ENCODE results near the gene PPEF2. TPM values are rescaled to one million over a fixed set of nuclear protein-coding genes. Genes with fewer than 3 reads are reported as not detected.

Gene PPEF2
- total and polyA plus RNA-seq, 3 donors from 2014 or later: 0.50 to 1.4 (median 0.71) TPM

DNA sequence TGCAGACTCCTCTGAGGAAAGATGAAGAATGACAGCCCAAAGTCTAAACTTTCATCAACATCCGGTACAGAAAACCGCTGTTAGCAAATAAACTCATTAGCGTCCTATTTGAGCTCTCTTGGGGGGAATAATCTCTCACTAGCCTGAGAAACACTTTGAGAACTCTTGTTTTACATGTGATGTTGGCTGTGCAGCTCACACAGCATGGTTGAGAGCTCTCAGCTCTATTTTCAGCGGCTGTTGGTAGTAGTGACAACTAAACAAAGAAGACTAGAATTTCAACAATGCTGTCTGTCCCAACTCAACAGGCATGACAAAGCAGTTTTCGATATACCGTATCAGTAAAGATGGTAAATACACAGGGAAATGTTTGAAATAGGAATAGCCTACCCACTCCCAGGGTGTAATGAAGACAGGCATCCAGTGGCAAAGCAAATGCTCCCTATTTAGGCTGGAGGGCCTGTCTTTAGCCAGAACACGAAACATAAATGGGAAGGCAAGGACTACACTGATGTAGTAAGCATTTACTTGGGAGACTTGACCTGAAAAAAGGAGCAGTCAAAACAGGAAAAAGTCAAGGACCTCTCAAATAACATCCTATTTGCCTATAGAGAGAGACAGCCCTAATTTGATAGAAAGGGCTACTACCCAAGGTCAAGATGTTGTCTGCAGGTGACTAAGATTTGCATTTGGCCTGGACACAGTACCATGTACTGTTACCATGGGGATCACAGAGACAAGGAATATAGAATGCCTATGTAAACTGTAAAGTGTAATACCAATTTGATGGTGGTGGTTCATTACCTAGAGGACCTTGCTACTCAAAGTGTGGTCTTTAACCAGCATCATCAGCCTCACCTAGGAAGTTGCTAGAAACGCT is 60.4 kb downstream of the PPEF2 start:
- no peaks in the 10 kb centered on the region for H3K36me3 ChIP-seq (ENCODE audit: low read depth, missing control alignments)
- H3K27ac ChIP-seq: no peak overlapping the region
- H3K4me3 ChIP-seq: no peak overlapping the region
- H3K9me3 ChIP-seq: no peaks in the 10 kb centered on the region
- no peaks in the 10 kb centered on the region for H3K27me3 ChIP-seq
- TF ChIP-seq POLR2A (IDR thresholded peaks at IDR 0.05): no peak
- TF ChIP-seq, protein P1, sequence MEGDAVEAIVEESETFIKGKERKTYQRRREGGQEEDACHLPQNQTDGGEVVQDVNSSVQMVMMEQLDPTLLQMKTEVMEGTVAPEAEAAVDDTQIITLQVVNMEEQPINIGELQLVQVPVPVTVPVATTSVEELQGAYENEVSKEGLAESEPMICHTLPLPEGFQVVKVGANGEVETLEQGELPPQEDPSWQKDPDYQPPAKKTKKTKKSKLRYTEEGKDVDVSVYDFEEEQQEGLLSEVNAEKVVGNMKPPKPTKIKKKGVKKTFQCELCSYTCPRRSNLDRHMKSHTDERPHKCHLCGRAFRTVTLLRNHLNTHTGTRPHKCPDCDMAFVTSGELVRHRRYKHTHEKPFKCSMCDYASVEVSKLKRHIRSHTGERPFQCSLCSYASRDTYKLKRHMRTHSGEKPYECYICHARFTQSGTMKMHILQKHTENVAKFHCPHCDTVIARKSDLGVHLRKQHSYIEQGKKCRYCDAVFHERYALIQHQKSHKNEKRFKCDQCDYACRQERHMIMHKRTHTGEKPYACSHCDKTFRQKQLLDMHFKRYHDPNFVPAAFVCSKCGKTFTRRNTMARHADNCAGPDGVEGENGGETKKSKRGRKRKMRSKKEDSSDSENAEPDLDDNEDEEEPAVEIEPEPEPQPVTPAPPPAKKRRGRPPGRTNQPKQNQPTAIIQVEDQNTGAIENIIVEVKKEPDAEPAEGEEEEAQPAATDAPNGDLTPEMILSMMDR (IDR thresholded peaks at IDR 0.05): no peak
- WGBS, 2 donors: 91 to 92% methylated on average over 8 of the region's 8 CpGs
- intact Hi-C loops (cut with DNase I; ENCODE audit: low total_unique reads): no loop called here
- H3K4me1 ChIP-seq: no peaks in the 10 kb centered on the region
- DNase-seq: no peak

GRCh38 chr4:75834772-75835154 is 67.5 kb downstream of the PPEF2 start:
- no peak overlapping the region for H3K27ac ChIP-seq
- H3K36me3 ChIP-seq (ENCODE audit: low read depth, missing control alignments): no peaks in the 10 kb centered on the region
- no peak for DNase-seq
- intact Hi-C loops (cut with DNase I; ENCODE audit: low total_unique reads): no loop called here
- H3K4me3 ChIP-seq: no peak overlapping the region
- H3K27me3 ChIP-seq: no peaks in the 10 kb centered on the region
- no peaks in the 10 kb centered on the region for H3K9me3 ChIP-seq
- TF ChIP-seq, protein P1 (IDR thresholded peaks at IDR 0.05): no peak
- TF ChIP-seq POLR2A (IDR thresholded peaks at IDR 0.05): no peak
- no peaks in the 10 kb centered on the region for H3K4me1 ChIP-seq
- WGBS, 2 donors: 65 to 71% methylated on average over 2 of the region's 2 CpGs

- Histone ChIP-seq H3K4me1 (no peaks in the 10 kb centered on the region), H3K4me3 (no peak overlapping the region), H3K27me3 (no peaks in the 10 kb centered on the region), H3K9me3 (no peaks in the 10 kb centered on the region), H3K27ac (no peak overlapping the region), H3K36me3 (ENCODE audit: low read depth, missing control alignments) (no peaks in the 10 kb centered on the region)
- intact Hi-C loops (cut with DNase I; ENCODE audit: low total_unique reads): no loop called here
- TF ChIP-seq POLR2A (IDR thresholded peaks at IDR 0.05): no peak
- TF ChIP-seq, protein P1 (IDR thresholded peaks at IDR 0.05): no peak
- WGBS, 2 donors: 88 to 91% methylated on average over 1 of the region's 1 CpG
- DNase-seq: no peak
These were observed 68.0 kb downstream of the PPEF2 start for GRCh38 chr4:75834095-75834771.

DNA sequence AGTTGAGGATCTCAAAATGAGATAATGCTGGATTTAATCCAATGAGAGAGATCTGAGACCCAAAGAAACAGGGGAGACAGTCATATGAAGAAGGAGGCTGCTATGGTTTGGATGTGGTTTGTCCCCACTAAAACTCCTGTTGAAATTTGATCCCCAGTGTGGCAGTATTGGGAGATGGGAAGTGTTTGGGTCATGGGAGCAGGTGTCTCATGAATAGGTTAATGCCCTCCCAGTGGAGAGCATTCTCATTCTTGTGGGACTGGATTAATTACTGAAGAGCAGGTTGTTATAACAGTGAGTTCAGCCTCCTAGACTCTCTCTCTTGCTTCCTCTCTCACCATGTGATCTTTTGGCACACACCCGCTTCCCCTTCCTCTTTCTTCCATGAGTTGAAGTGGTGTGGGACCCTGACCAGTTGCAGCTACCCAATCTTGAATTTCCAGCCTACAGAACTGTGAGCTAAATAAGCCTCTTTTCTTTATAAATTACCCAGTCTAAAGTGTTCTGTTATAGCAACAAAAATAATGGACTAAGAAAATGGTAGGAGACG is 70.3 kb downstream of the PPEF2 start:
- WGBS, 2 donors: 89 to 94% methylated on average over 2 of the region's 2 CpGs
- no peaks in the 10 kb centered on the region for H3K9me3 ChIP-seq
- H3K4me1 ChIP-seq: no peaks in the 10 kb centered on the region
- H3K27me3 ChIP-seq: no peaks in the 10 kb centered on the region
- H3K36me3 ChIP-seq (ENCODE audit: low read depth, missing control alignments): no peaks in the 10 kb centered on the region
- H3K4me3 ChIP-seq: no peak overlapping the region
- TF ChIP-seq, protein P1 (IDR thresholded peaks at IDR 0.05): no peak
- TF ChIP-seq POLR2A (IDR thresholded peaks at IDR 0.05): no peak
- H3K27ac ChIP-seq: no peak overlapping the region
- DNase-seq: no peak
- intact Hi-C loops (cut with DNase I; ENCODE audit: low total_unique reads): no loop called here

Measured in testis (tissue), 3 donors.